Neural cell (in vitro differentiated cells): ENCODE data around the gene JADE2. TPM values are rescaled to one million over a fixed set of nuclear protein-coding genes. Genes with fewer than 3 reads are reported as not detected.

ENCODE experiments used
- H2AFZ ChIP-seq: fragments of 200-600, 300-800 bp; sonication (generic), shearing (Covaris generic); 2 replicates; pipeline ENCODE4 v1.6.0; 2014; ENCODE audit warnings: low read depth, mild to moderate bottlenecking, antibody characterized with exemption, low read length, moderate library complexity
- H3F3A ChIP-seq: fragments of 200-600 bp; shearing (Covaris generic); 2 replicates; pipeline ENCODE4 v1.6.1; 2016; ENCODE audit warnings: mild to moderate bottlenecking, moderate library complexity, mixed read lengths, antibody characterized with exemption, low read length; ENCODE audit not compliant: insufficient read depth, poor library complexity, severe bottlenecking
- H3K27ac ChIP-seq: fragments of 200-600, 300-800 bp; sonication (generic), shearing (Covaris generic); 2 replicates; pipeline ENCODE4 v1.5.1; 2014; ENCODE audit warnings: mild to moderate bottlenecking, low read length, moderate library complexity
- H3K27me3 ChIP-seq: fragments of 300-800, 200-600 bp; sonication (generic), shearing (Covaris generic); 2 replicates; pipeline ENCODE4 v1.6.0; 2014; ENCODE audit warnings: mild to moderate bottlenecking, low read depth, low read length, moderate library complexity; ENCODE audit not compliant: insufficient read depth
- H3K36me3 ChIP-seq: fragments of 300-800, 200-600 bp; sonication (generic), shearing (Covaris generic); 2 replicates; pipeline ENCODE4 v1.5.1; 2014; ENCODE audit warnings: mild to moderate bottlenecking, antibody characterized with exemption, low read length, moderate library complexity; ENCODE audit not compliant: insufficient read depth
- H3K4me2 ChIP-seq: fragments of 300-800, 200-600 bp; sonication (generic), shearing (Covaris generic); 2 replicates; pipeline ENCODE4 v1.6.0; 2014; ENCODE audit warnings: mild to moderate bottlenecking, low read length
- H3K4me3 ChIP-seq: fragments of 300-800, 200-600 bp; sonication (generic), shearing (Covaris generic); 2 replicates; pipeline ENCODE4 v1.5.1; 2014; ENCODE audit warnings: mild to moderate bottlenecking, low read length, moderate library complexity
- H3K79me2 ChIP-seq: fragments of 200-600 bp; shearing (Covaris generic); replicated peaks from 2 replicates; pipeline ENCODE4 v1.6.0; 2014; ENCODE audit warnings: mild to moderate bottlenecking, low read length, moderate library complexity; ENCODE audit not compliant: insufficient read depth
- H3K9ac ChIP-seq: fragments of 300-800, 200-600 bp; sonication (generic), shearing (Covaris generic); 2 replicates; pipeline ENCODE4 v1.6.1; 2016; ENCODE audit warnings: mild to moderate bottlenecking, low read length, mixed read lengths
- H3K9me2 ChIP-seq: fragments of 200-600 bp; shearing (Covaris generic); 2 replicates; pipeline ENCODE4 v1.6.1; 2016; ENCODE audit warnings: mild to moderate bottlenecking, low read length, mixed read lengths; ENCODE audit not compliant: insufficient read depth
- H3K9me3 ChIP-seq: fragments of 200-600, 300-800 bp; sonication (generic), shearing (Covaris generic); 2 replicates; pipeline ENCODE4 v1.6.1; 2016; ENCODE audit warnings: mild to moderate bottlenecking, mixed run types, low read length, moderate library complexity, mixed read lengths
- H4K20me1 ChIP-seq: fragments of 200-600 bp; shearing (Covaris generic); 2 replicates; pipeline ENCODE4 v1.6.1; 2016; ENCODE audit warnings: mild to moderate bottlenecking, mixed run types; ENCODE audit not compliant: insufficient read depth
- CTCF ChIP-seq: fragments of 450-650 bp; IDR thresholded peaks from 2 replicates; pipeline ENCODE4 v1.5.1; 2014; ENCODE audit warnings: antibody characterized with exemption, mild to moderate bottlenecking, moderate library complexity; ENCODE audit not compliant: poor library complexity, severe bottlenecking
- EP300 ChIP-seq: fragments of 450-650 bp; conservative IDR thresholded peaks from 2 replicates; pipeline ENCODE4 v1.6.1; 2014; ENCODE audit warnings: antibody characterized with exemption, mild to moderate bottlenecking, moderate library complexity; ENCODE audit not compliant: poor library complexity, severe bottlenecking
- EZH2 ChIP-seq: fragments of 200-600, 300-800 bp; shearing (Covaris generic), sonication (generic); IDR thresholded peaks from 2 replicates; pipeline ENCODE4 v1.6.1; 2014; ENCODE audit warnings: antibody characterized with exemption, low read length, borderline replicate concordance, mild to moderate bottlenecking; ENCODE audit not compliant: insufficient read depth, poor library complexity, severe bottlenecking
- MXI1 ChIP-seq: fragments of 450-650 bp; conservative IDR thresholded peaks from 2 replicates; pipeline ENCODE4 v1.6.1; 2014; ENCODE audit warnings: antibody characterized with exemption, mild to moderate bottlenecking; ENCODE audit not compliant: poor library complexity, severe bottlenecking
- POLR2AphosphoS5 ChIP-seq: IDR thresholded peaks from 2 replicates; pipeline ENCODE4 v1.6.1; 2012
- RAD21 ChIP-seq: fragments of 450-650 bp; conservative IDR thresholded peaks from 2 replicates; pipeline ENCODE4 v1.6.1; 2014; ENCODE audit warnings: antibody characterized with exemption, mild to moderate bottlenecking, moderate library complexity
- REST ChIP-seq: IDR thresholded peaks from 2 replicates; pipeline ENCODE4 v1.6.1; 2012; ENCODE audit warnings: borderline replicate concordance
- SMC3 ChIP-seq: fragments of 450-650 bp; conservative IDR thresholded peaks from 2 replicates; pipeline ENCODE4 v1.6.1; 2014; ENCODE audit warnings: antibody characterized with exemption, mild to moderate bottlenecking, moderate library complexity; ENCODE audit not compliant: poor library complexity
- TAF1 ChIP-seq: IDR thresholded peaks from 2 replicates; pipeline ENCODE4 v1.6.1; 2012; ENCODE audit warnings: low read depth
- polyA plus RNA-seq: library from polyadenylated mRNA; depleted of rRNA; stranded (reverse); fragments of >200 nt; gene quantifications from 2 replicates; pipeline ENCODE4 v1.2.3, GENCODE V29; 2014

Gene JADE2
- polyA plus RNA-seq, 1 donor from 2014 or later: 1.9 TPM

GRCh38 chr5:134550271-134551214 is 25.1 kb downstream of the JADE2 start:
- Histone ChIP-seq H3K27ac (no peak overlapping the region), H3K9ac (no peak overlapping the region), H3K4me3 (no peak overlapping the region), H3K27me3 (no peaks in the 10 kb centered on the region), H3F3A (no peaks in the 10 kb centered on the region), H3K79me2 (no peaks in the 10 kb centered on the region), H2AFZ (no peak overlapping the region), H3K36me3 (no peaks in the 10 kb centered on the region), H3K4me2 (no peak overlapping the region), H4K20me1 (no peaks in the 10 kb centered on the region), H3K9me2 (no peaks in the 10 kb centered on the region), H3K9me3 (no peaks in the 10 kb centered on the region)
- TF ChIP-seq EP300: no peak
- no peak for TF ChIP-seq TAF1
- TF ChIP-seq SMC3: no peak
- no peak for TF ChIP-seq RAD21
- no peak for TF ChIP-seq MXI1

GRCh38 chr5:134551901-134552300 is 26.4 kb downstream of the JADE2 start:
- Histone ChIP-seq H3F3A (no peaks in the 10 kb centered on the region), H3K4me3 (no peak overlapping the region), H3K9me3 (no peaks in the 10 kb centered on the region), H3K4me2 (no peak overlapping the region), H3K9me2 (no peaks in the 10 kb centered on the region), H4K20me1 (no peaks in the 10 kb centered on the region), H3K27ac (no peak overlapping the region), H3K36me3 (no peaks in the 10 kb centered on the region), H3K79me2 (no peaks in the 10 kb centered on the region), H3K27me3 (no peaks in the 10 kb centered on the region), H3K9ac (no peak overlapping the region), H2AFZ (no peak overlapping the region)
- TF ChIP-seq TAF1: no peak
- no peak for TF ChIP-seq REST
- TF ChIP-seq MXI1: no peak
- TF ChIP-seq RAD21: no peak
- no peak for TF ChIP-seq POLR2AphosphoS5
- TF ChIP-seq CTCF: no peak

- no peaks in the 10 kb centered on the region for H3K9me3 ChIP-seq
- H3K36me3 ChIP-seq: no peaks in the 10 kb centered on the region
- H3K79me2 ChIP-seq: no peaks in the 10 kb centered on the region
- H3K9me2 ChIP-seq: no peaks in the 10 kb centered on the region
- no peak overlapping the region for H3K9ac ChIP-seq
- H3K4me2 ChIP-seq: no peak overlapping the region
- H4K20me1 ChIP-seq: no peaks in the 10 kb centered on the region
- H3K27ac ChIP-seq: no peak overlapping the region
- H3F3A ChIP-seq: no peaks in the 10 kb centered on the region
- no peaks in the 10 kb centered on the region for H3K27me3 ChIP-seq
- no peak overlapping the region for H3K4me3 ChIP-seq
- no peak for TF ChIP-seq CTCF
- no peak for TF ChIP-seq MXI1
- TF ChIP-seq REST: no peak
- TF ChIP-seq EP300: no peak
- no peak for TF ChIP-seq EZH2
- TF ChIP-seq POLR2AphosphoS5: no peak
- TF ChIP-seq RAD21: no peak
- TF ChIP-seq SMC3: no peak
- no peak for TF ChIP-seq TAF1
- H2AFZ ChIP-seq: no peak overlapping the region
Observed at GRCh38 chr5:134552301-134552700, 26.8 kb downstream of the JADE2 start.
